GM23338 (cell line): ENCODE results near the gene LMBR1. TPM values are rescaled to one million over a fixed set of nuclear protein-coding genes. Genes with fewer than 3 reads are reported as not detected.

Source experiments
- ATAC-seq: fragments of 200-7000 bp; cut with Tn5 transposase; 3 replicates; pipeline ENCODE4 v1.9.1; 2020
- DNase-seq: peaks from one replicate; pipeline ENCODE4 v3.0.0-alpha.2; 2015; ENCODE audit warnings: low spot score
- H2AFZ ChIP-seq: fragments of 200-600 bp; sonication (generic); 2 replicates; pipeline ENCODE4 v1.8.0; 2016; ENCODE audit warnings: antibody characterized with exemption, mild to moderate bottlenecking, moderate library complexity
- H3F3A ChIP-seq: fragments of 200-600 bp; sonication (generic); replicated peaks from 2 replicates; pipeline ENCODE4 v1.8.0; 2017; ENCODE audit warnings: antibody characterized with exemption, mixed run types, low read depth
- H3K27ac ChIP-seq: fragments of 200-600 bp; sonication (generic); 2 replicates; pipeline ENCODE4 v1.6.1; 2016; ENCODE audit warnings: low read depth
- H3K27me3 ChIP-seq: fragments of 200-600 bp; sonication (generic); 2 replicates; pipeline ENCODE4 v1.8.0; 2016; ENCODE audit warnings: mild to moderate bottlenecking, mixed run types, moderate library complexity; ENCODE audit not compliant: insufficient read depth
- H3K36me3 ChIP-seq: fragments of 200-600 bp; sonication (generic); 2 replicates; pipeline ENCODE4 v1.8.0; 2016; ENCODE audit warnings: mild to moderate bottlenecking; ENCODE audit not compliant: insufficient read depth
- H3K4me1 ChIP-seq: fragments of 200-600 bp; sonication (generic); 2 replicates; pipeline ENCODE4 v1.8.0; 2016; ENCODE audit warnings: mild to moderate bottlenecking, moderate library complexity; ENCODE audit not compliant: insufficient read depth
- H3K4me2 ChIP-seq: fragments of 200-600 bp; sonication (generic); 2 replicates; pipeline ENCODE4 v1.7.1; 2017; ENCODE audit warnings: mixed run types
- H3K4me3 ChIP-seq: fragments of 200-600 bp; sonication (generic); 2 replicates; pipeline ENCODE4 v1.6.1; 2016; ENCODE audit warnings: mixed run types
- H3K79me2 ChIP-seq: fragments of 200-600 bp; sonication (generic); replicated peaks from 2 replicates; pipeline ENCODE4 v1.8.0; 2017; ENCODE audit warnings: mild to moderate bottlenecking; ENCODE audit not compliant: insufficient read depth
- H3K9me2 ChIP-seq: fragments of 200-600 bp; sonication (generic); 2 replicates; pipeline ENCODE4 v1.8.0; 2017; ENCODE audit not compliant: insufficient read depth
- H4K20me1 ChIP-seq: fragments of 200-600 bp; sonication (generic); replicated peaks from 2 replicates; pipeline ENCODE4 v1.8.0; 2017; ENCODE audit warnings: mild to moderate bottlenecking; ENCODE audit not compliant: insufficient read depth
- H3K27ac Mint-ChIP-seq: 2 replicates; pipeline ENCODE4 v1.8.0; 2020; ENCODE audit warnings: inconsistent platforms, mild to moderate bottlenecking, moderate library complexity, mixed read lengths
- H3K27me3 Mint-ChIP-seq: 3 replicates; pipeline ENCODE4 v1.8.0; 2022; ENCODE audit warnings: low read depth, mild to moderate bottlenecking, moderate library complexity, mixed read lengths, inconsistent platforms; ENCODE audit not compliant: insufficient read depth, poor library complexity
- H3K36me3 Mint-ChIP-seq: 3 replicates; pipeline ENCODE4 v1.8.0; 2021; ENCODE audit warnings: low read depth, mild to moderate bottlenecking, inconsistent platforms, moderate library complexity, mixed read lengths
- H3K4me1 Mint-ChIP-seq: 3 replicates; pipeline ENCODE4 v1.8.0; 2020; ENCODE audit warnings: mild to moderate bottlenecking, inconsistent platforms, mixed read lengths
- H3K4me3 Mint-ChIP-seq: 3 replicates; pipeline ENCODE4 v1.8.0; 2021; ENCODE audit warnings: moderate library complexity, mild to moderate bottlenecking, inconsistent platforms, mixed read lengths
- H3K9me3 Mint-ChIP-seq: 3 replicates; pipeline ENCODE4 v1.8.0; 2020; ENCODE audit warnings: moderate library complexity, mild to moderate bottlenecking, inconsistent platforms, mixed read lengths
- CREB1 ChIP-seq: fragments of 250-450 bp; sonication (Bioruptor Pico); IDR thresholded peaks from 2 replicates; pipeline ENCODE4 v1.5.0; 2020; ENCODE audit warnings: low read depth, mild to moderate bottlenecking, moderate library complexity
- EZH2 ChIP-seq: fragments of 200-600 bp; sonication (generic); IDR thresholded peaks from one replicate; pipeline ENCODE4 v1.8.0; 2017; ENCODE audit warnings: antibody characterized with exemption, mild to moderate bottlenecking, low read depth; ENCODE audit not compliant: unreplicated experiment
- EZH2phosphoT487 ChIP-seq: fragments of 200-600 bp; sonication (generic); IDR thresholded peaks from one replicate; pipeline ENCODE4 v1.8.1; 2018; ENCODE audit warnings: antibody characterized with exemption; ENCODE audit not compliant: unreplicated experiment
- JUNB ChIP-seq: IDR thresholded peaks from one replicate; pipeline ENCODE4 v1.6.1; 2016; ENCODE audit warnings: antibody characterized with exemption; ENCODE audit not compliant: unreplicated experiment
- NANOG ChIP-seq: IDR thresholded peaks from 2 replicates; pipeline ENCODE4 v1.6.1; 2016; ENCODE audit warnings: antibody characterized with exemption, borderline replicate concordance
- POLR2AphosphoS5 ChIP-seq: IDR thresholded peaks from 2 replicates; pipeline ENCODE4 v1.6.1; 2016; ENCODE audit warnings: antibody characterized with exemption, low read depth
- STAT1 ChIP-seq: IDR thresholded peaks from one replicate; pipeline ENCODE4 v1.6.1; 2016; ENCODE audit warnings: antibody characterized with exemption; ENCODE audit not compliant: unreplicated experiment
- ZNF114 ChIP-seq: fragments of 250-450 bp; sonication (Bioruptor Pico); IDR thresholded peaks from 2 replicates; pipeline ENCODE4 v1.5.0; 2020; ENCODE audit warnings: mild to moderate bottlenecking, moderate library complexity
- ZNF331 ChIP-seq: fragments of 250-450 bp; sonication (Bioruptor Pico); IDR thresholded peaks from 2 replicates; pipeline ENCODE4 v1.5.0; 2020; ENCODE audit warnings: low read depth, mild to moderate bottlenecking, moderate library complexity
- polyA plus RNA-seq: library from polyadenylated mRNA; unstranded; fragments of >200 nt; fragmentation: Nextera tagmentation; extraction: Ambion mirVana; gene quantifications from 2 replicates; pipeline ENCODE4 v1.2.1, GENCODE V29; 2016
- total RNA-seq: library from RNA; depleted of rRNA; stranded (reverse); fragments of >200 nt; shearing (Covaris generic); gene quantifications from 2 replicates; pipeline ENCODE4 v1.2.3, GENCODE V29; 2014
- TF ChIP-seq, protein P1 (sequence below): fragments of 250-450 bp; sonication (Bioruptor Pico); IDR thresholded peaks from 2 replicates; pipeline ENCODE4 v1.5.0; 2020; ENCODE audit warnings: mild to moderate bottlenecking, moderate library complexity
- TF ChIP-seq, protein P2 (sequence below), 2 experiments: fragments of 200-600 bp in 1 of 2; sonication (generic) in 1 of 2; conservative IDR thresholded peaks; 2 replicates each; pipeline versions ENCODE4 v1.5.1 to v1.6.1; 2016 to 2017; ENCODE audit warnings: antibody characterized with exemption in 2 of 2, low read depth in 2 of 2, mild to moderate bottlenecking in 2 of 2, moderate library complexity in 1 of 2
- TF ChIP-seq, protein P3 (sequence below): IDR thresholded peaks from one replicate; pipeline ENCODE4 v1.6.1; 2018; ENCODE audit warnings: antibody characterized with exemption; ENCODE audit not compliant: unreplicated experiment

The LMBR1 gene
- total and polyA plus RNA-seq, 2 experiments from 2014 or later: 21.8 to 90.1 TPM

DNA sequence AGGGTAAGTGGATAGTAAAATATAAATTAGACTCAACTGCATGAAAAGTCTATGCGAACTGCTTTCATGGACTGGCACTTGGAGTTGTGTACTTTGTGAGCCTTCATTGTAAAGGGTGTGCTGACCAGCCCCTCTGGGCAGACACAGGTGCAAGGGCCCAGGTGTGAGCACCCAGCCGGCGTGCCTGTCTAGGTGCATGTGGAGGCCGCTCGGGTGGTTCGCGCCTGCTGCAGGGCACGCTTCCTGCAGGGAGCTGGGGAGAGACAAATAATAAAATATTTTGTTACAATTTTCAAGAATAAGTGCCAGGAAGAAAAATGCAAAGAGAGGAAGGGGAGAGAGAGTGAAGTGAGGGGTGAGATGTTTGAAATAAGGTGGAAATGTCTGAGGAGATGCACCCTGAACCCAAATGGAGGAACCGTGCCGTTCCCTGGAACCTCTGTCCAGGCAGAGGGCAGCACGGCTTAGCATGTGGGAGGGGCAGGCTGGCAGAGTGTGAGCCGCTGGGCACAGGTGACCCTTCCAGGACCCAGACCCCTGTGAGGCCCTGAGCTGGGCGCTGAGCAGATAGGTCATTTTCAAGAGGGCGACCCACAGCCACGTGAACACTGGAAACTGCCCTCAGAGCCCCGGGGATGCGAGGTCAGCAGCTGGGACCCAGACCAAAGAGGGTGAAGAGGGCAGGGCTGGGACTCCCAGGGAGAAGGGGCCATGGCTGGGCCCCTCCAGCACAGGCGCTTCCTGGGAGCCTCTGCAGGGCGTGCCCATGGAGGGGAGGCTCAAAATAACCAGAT lies 223.8 kb downstream of the LMBR1 start (continued):
- TF ChIP-seq, protein P1, sequence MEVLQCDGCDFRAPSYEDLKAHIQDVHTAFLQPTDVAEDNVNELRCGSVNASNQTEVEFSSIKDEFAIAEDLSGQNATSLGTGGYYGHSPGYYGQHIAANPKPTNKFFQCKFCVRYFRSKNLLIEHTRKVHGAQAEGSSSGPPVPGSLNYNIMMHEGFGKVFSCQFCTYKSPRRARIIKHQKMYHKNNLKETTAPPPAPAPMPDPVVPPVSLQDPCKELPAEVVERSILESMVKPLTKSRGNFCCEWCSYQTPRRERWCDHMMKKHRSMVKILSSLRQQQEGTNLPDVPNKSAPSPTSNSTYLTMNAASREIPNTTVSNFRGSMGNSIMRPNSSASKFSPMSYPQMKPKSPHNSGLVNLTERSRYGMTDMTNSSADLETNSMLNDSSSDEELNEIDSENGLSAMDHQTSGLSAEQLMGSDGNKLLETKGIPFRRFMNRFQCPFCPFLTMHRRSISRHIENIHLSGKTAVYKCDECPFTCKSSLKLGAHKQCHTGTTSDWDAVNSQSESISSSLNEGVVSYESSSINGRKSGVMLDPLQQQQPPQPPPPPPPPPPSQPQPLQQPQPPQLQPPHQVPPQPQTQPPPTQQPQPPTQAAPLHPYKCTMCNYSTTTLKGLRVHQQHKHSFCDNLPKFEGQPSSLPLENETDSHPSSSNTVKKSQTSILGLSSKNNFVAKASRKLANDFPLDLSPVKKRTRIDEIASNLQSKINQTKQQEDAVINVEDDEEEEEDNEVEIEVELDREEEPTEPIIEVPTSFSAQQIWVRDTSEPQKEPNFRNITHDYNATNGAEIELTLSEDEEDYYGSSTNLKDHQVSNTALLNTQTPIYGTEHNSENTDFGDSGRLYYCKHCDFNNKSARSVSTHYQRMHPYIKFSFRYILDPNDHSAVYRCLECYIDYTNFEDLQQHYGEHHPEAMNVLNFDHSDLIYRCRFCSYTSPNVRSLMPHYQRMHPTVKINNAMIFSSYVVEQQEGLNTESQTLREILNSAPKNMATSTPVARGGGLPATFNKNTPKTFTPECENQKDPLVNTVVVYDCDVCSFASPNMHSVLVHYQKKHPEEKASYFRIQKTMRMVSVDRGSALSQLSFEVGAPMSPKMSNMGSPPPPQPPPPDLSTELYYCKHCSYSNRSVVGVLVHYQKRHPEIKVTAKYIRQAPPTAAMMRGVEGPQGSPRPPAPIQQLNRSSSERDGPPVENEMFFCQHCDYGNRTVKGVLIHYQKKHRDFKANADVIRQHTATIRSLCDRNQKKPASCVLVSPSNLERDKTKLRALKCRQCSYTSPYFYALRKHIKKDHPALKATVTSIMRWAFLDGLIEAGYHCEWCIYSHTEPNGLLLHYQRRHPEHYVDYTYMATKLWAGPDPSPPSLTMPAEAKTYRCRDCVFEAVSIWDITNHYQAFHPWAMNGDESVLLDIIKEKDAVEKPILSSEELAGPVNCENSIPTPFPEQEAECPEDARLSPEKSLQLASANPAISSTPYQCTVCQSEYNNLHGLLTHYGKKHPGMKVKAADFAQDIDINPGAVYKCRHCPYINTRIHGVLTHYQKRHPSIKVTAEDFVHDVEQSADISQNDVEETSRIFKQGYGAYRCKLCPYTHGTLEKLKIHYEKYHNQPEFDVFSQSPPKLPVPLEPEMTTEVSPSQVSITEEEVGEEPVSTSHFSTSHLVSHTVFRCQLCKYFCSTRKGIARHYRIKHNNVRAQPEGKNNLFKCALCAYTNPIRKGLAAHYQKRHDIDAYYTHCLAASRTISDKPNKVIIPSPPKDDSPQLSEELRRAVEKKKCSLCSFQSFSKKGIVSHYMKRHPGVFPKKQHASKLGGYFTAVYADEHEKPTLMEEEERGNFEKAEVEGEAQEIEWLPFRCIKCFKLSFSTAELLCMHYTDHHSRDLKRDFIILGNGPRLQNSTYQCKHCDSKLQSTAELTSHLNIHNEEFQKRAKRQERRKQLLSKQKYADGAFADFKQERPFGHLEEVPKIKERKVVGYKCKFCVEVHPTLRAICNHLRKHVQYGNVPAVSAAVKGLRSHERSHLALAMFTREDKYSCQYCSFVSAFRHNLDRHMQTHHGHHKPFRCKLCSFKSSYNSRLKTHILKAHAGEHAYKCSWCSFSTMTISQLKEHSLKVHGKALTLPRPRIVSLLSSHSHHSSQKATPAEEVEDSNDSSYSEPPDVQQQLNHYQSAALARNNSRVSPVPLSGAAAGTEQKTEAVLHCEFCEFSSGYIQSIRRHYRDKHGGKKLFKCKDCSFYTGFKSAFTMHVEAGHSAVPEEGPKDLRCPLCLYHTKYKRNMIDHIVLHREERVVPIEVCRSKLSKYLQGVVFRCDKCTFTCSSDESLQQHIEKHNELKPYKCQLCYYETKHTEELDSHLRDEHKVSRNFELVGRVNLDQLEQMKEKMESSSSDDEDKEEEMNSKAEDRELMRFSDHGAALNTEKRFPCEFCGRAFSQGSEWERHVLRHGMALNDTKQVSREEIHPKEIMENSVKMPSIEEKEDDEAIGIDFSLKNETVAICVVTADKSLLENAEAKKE: no peak

DNA sequence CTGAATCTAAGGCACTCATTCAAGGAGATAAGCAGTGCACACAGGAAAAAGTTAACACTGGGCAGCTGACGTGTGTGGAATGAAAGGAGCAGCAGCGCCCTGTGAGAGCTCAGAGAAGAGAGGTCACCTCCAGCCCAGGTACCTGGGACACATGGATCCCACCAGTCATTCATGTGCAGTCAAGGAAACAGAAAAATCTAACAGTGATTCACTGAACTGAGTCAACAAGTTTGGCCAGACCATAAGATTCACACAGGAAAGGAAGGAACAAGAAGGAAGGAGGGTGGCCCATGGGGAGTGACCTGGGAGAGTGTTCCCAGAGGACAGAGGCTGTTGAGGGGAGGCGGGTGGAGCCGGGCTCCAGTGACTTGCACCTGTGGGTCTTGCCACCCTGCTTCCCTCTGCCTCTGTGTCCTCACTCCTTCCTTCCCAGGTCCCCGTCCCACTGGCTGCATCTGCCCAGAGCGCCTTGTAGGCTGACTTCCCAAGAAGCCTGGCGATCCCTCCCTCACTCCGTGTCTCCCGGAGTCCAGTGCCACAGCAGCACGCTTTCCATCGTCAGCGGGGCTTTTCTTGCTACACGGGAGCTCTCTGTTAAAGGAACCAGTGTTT lies 224.7 kb downstream of the LMBR1 start:
- H3K36me3 ChIP-seq: no peaks in the 10 kb centered on the region
- peaks cover 16% of the 10 kb centered on the region; the same call in 1 of the 2 replicates for H3K4me1 ChIP-seq
- Mint-ChIP-seq H3K9me3 (no peaks in the 10 kb centered on the region), H3K4me1 (peaks cover 35% of the 10 kb centered on the region), H3K36me3 (peaks cover 5% of the 10 kb centered on the region; the same call in 2 of the 3 replicates), H3K27ac (peak overlapping the region; percentile 2; the same call in 1 of the 2 replicates), H3K27me3 (no peaks in the 10 kb centered on the region), H3K4me3 (no peak overlapping the region)
- no peaks in the 10 kb centered on the region for H3K79me2 ChIP-seq
- no peak overlapping the region for H2AFZ ChIP-seq
- H3K9me2 ChIP-seq: no peaks in the 10 kb centered on the region
- no peak overlapping the region for H3K27ac ChIP-seq
- H3F3A ChIP-seq: no peaks in the 10 kb centered on the region
- H3K27me3 ChIP-seq: no peaks in the 10 kb centered on the region
- no peak overlapping the region for H3K4me3 ChIP-seq
- TF ChIP-seq EZH2phosphoT487: no peak
- TF ChIP-seq JUNB: no peak
- TF ChIP-seq, protein P2, sequence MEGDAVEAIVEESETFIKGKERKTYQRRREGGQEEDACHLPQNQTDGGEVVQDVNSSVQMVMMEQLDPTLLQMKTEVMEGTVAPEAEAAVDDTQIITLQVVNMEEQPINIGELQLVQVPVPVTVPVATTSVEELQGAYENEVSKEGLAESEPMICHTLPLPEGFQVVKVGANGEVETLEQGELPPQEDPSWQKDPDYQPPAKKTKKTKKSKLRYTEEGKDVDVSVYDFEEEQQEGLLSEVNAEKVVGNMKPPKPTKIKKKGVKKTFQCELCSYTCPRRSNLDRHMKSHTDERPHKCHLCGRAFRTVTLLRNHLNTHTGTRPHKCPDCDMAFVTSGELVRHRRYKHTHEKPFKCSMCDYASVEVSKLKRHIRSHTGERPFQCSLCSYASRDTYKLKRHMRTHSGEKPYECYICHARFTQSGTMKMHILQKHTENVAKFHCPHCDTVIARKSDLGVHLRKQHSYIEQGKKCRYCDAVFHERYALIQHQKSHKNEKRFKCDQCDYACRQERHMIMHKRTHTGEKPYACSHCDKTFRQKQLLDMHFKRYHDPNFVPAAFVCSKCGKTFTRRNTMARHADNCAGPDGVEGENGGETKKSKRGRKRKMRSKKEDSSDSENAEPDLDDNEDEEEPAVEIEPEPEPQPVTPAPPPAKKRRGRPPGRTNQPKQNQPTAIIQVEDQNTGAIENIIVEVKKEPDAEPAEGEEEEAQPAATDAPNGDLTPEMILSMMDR (conservative IDR thresholded peaks at IDR 0.05; ENCODE audit: low read depth in 2 of 2): no peak
- TF ChIP-seq NANOG: no peak
- no peak for TF ChIP-seq ZNF331 (CRISPR knock-in tag)
- TF ChIP-seq ZNF114 (CRISPR knock-in tag): no peak
- TF ChIP-seq CREB1: no peak
- TF ChIP-seq POLR2AphosphoS5: no peak
- no peak for TF ChIP-seq STAT1
- TF ChIP-seq, protein P3, sequence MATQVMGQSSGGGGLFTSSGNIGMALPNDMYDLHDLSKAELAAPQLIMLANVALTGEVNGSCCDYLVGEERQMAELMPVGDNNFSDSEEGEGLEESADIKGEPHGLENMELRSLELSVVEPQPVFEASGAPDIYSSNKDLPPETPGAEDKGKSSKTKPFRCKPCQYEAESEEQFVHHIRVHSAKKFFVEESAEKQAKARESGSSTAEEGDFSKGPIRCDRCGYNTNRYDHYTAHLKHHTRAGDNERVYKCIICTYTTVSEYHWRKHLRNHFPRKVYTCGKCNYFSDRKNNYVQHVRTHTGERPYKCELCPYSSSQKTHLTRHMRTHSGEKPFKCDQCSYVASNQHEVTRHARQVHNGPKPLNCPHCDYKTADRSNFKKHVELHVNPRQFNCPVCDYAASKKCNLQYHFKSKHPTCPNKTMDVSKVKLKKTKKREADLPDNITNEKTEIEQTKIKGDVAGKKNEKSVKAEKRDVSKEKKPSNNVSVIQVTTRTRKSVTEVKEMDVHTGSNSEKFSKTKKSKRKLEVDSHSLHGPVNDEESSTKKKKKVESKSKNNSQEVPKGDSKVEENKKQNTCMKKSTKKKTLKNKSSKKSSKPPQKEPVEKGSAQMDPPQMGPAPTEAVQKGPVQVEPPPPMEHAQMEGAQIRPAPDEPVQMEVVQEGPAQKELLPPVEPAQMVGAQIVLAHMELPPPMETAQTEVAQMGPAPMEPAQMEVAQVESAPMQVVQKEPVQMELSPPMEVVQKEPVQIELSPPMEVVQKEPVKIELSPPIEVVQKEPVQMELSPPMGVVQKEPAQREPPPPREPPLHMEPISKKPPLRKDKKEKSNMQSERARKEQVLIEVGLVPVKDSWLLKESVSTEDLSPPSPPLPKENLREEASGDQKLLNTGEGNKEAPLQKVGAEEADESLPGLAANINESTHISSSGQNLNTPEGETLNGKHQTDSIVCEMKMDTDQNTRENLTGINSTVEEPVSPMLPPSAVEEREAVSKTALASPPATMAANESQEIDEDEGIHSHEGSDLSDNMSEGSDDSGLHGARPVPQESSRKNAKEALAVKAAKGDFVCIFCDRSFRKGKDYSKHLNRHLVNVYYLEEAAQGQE: no peak
- no peak for TF ChIP-seq EZH2
- DNase-seq: no peak
- peak; percentile 11; the same call in 2 of the 3 replicates for ATAC-seq
- no peaks in the 10 kb centered on the region; the same call in 1 of the 2 replicates for H4K20me1 ChIP-seq
- H3K4me2 ChIP-seq: no peak overlapping the region
